ENCODE measurements around the gene BMPER.

The BMPER gene

GRCh38 chr7:33964417-33965182 is 59.3 kb downstream of the BMPER start:
- TF ChIP-seq, protein P1, sequence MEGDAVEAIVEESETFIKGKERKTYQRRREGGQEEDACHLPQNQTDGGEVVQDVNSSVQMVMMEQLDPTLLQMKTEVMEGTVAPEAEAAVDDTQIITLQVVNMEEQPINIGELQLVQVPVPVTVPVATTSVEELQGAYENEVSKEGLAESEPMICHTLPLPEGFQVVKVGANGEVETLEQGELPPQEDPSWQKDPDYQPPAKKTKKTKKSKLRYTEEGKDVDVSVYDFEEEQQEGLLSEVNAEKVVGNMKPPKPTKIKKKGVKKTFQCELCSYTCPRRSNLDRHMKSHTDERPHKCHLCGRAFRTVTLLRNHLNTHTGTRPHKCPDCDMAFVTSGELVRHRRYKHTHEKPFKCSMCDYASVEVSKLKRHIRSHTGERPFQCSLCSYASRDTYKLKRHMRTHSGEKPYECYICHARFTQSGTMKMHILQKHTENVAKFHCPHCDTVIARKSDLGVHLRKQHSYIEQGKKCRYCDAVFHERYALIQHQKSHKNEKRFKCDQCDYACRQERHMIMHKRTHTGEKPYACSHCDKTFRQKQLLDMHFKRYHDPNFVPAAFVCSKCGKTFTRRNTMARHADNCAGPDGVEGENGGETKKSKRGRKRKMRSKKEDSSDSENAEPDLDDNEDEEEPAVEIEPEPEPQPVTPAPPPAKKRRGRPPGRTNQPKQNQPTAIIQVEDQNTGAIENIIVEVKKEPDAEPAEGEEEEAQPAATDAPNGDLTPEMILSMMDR (conservative IDR thresholded peaks at IDR 0.05; ENCODE audit: low read length): no peak
- DNase-seq (ENCODE audit: low read depth): peak; percentile 68
- no peak overlapping the region for H3K4me3 ChIP-seq (ENCODE audit: low read length)

DNA sequence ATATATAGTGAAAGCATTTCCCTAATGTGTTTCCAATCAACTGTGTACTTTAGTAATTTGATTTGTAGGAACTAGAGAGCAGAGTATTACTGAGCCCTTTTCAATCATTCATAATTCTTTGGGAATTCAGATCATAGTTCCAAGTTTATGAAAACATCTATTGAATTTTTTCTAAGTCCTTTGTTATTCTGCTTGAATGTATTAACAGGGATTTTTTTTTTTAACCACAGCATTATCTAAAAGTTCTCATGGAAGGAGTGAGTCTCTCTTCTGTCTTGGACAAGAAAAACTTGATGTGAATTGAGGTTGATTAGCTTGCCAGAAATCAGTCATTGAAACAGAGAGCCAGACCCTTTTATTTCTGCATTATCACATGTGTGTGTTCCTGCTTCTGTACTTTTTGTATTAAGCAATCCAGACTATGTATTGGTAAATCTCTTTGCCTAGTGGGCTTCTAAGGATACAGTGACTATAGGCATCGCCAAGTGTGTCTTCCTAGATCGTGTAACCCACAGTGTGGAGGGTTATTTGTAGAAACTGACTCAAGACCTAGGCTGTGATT is 59.9 kb downstream of the BMPER start:
- TF ChIP-seq, protein P1 (conservative IDR thresholded peaks at IDR 0.05; ENCODE audit: low read length): no peak
- no peak overlapping the region for H3K4me3 ChIP-seq (ENCODE audit: low read length)
- DNase-seq (ENCODE audit: low read depth): peak; percentile 81

- TF ChIP-seq, protein P1 (conservative IDR thresholded peaks at IDR 0.05; ENCODE audit: low read length): no peak
- no peak overlapping the region for H3K4me3 ChIP-seq (ENCODE audit: low read length)
- DNase-seq (ENCODE audit: low read depth): peak; percentile 28
Measured at GRCh38 chr7:33968591-33968990, 63.3 kb downstream of the BMPER start.

DNA sequence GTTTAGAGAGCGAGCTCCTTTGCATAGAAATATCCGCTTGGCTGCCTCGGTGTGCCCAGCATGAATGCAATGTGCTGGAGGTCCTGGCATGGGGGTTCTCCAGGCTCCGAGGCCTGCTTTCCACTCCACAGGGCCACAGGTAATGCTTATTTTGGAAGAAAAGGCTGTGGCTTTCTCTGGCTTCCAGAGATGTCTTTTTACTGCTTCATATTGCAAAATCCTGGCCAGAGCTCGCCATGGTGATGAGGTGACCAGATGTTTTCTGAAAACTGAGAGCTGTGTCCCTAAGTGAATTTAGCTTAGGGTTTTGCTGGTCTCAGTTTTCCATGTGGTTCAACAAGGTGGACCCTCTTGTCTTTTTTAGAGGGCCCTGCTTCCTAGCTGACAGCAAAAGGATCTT is 65.2 kb downstream of the BMPER start:
- TF ChIP-seq, protein P1 (conservative IDR thresholded peaks at IDR 0.05; ENCODE audit: low read length): no peak
- H3K4me3 ChIP-seq (ENCODE audit: low read length): no peak overlapping the region
- DNase-seq (ENCODE audit: low read depth): peak; percentile 67

GRCh38 chr7:33971106-33971505 is 65.8 kb downstream of the BMPER start:
- TF ChIP-seq, protein P1 (conservative IDR thresholded peaks at IDR 0.05; ENCODE audit: low read length): no peak
- no peak overlapping the region for H3K4me3 ChIP-seq (ENCODE audit: low read length)
- DNase-seq (ENCODE audit: low read depth): no peak

GRCh38 chr7:33973231-33974015 is 68.1 kb downstream of the BMPER start:
- TF ChIP-seq, protein P1 (conservative IDR thresholded peaks at IDR 0.05; ENCODE audit: low read length): no peak
- H3K4me3 ChIP-seq (ENCODE audit: low read length): no peak overlapping the region
- DNase-seq (ENCODE audit: low read depth): peak; percentile 31

All from AG10803 (cell line).